Left lung (tissue), 10 donors: ENCODE measurements around the gene TUBGCP6. TPM values are rescaled to one million over a fixed set of nuclear protein-coding genes. Genes with fewer than 3 reads are reported as not detected.
A peak's percentile ranks its signal among the peaks of the same experiment; 100 is the strongest.

ENCODE experiments used
- ATAC-seq: fragments of 200-7000 bp; cut with Tn5 transposase; one replicate; pipeline ENCODE4 v1.9.1; 2020; ENCODE audit warnings: moderate library complexity
- DNase-seq, 4 donors: peaks; one replicate each; pipeline ENCODE4 v3.0.0-alpha.2; 2013 to 2020
- H3K27ac ChIP-seq, 2 donors: fragments of 200-600 bp; sonication (generic) in 1 of 2; one replicate each; pipeline versions ENCODE4 v1.5.0 to v1.8.0; 2020 to 2021
- H3K27me3 ChIP-seq, 2 donors: fragments of 200-600 bp; sonication (generic) in 1 of 2; one replicate each; pipeline versions ENCODE4 v1.5.0 to v1.8.0; 2020 to 2021
- H3K36me3 ChIP-seq, 2 donors: fragments of 200-600 bp; sonication (generic) in 1 of 2; one replicate each; pipeline versions ENCODE4 v1.5.0 to v1.8.0; 2020 to 2021
- H3K4me1 ChIP-seq, 2 donors: fragments of 200-600 bp; one replicate each; pipeline ENCODE4 v1.8.0; 2021
- H3K4me3 ChIP-seq, 2 donors: fragments of 200-600 bp; sonication (generic) in 1 of 2; one replicate each; pipeline versions ENCODE4 v1.5.0 to v1.8.0; 2020 to 2021; ENCODE audit warnings: mild to moderate bottlenecking in 1 of 2
- H3K9me3 ChIP-seq, 2 donors: fragments of 200-600 bp; sonication (generic) in 1 of 2; one replicate each; pipeline versions ENCODE4 v1.5.0 to v1.8.0; 2020 to 2021
- intact Hi-C, 2 donors: fragments of 100-400 bp; cut with DNase I; formaldehyde crosslinking; loops; one replicate each; pipeline versions ENCODE4 v1.11.2 to v1.14.2; 2022
- polyA plus RNA-seq, 6 donors: library from polyadenylated mRNA; unstranded; fragments of 120-200 nt; gene quantifications; one replicate each; pipeline ENCODE4 v1.2.1, GENCODE V29; 2013; ENCODE audit not compliant: insufficient read length in 6 of 6
- total RNA-seq, 2 donors: library from RNA; stranded (reverse); fragmentation: NEBNext Ultra II Directional; extraction: Animal tissue kit (Norgen Biotek cat#: 25700); gene quantifications; one replicate each; pipeline ENCODE4 v1.2.1, GENCODE V29; 2021
- TF ChIP-seq, protein P1 (sequence below), 2 donors: fragments of 200-600 bp; sonication (generic) in 1 of 2; IDR thresholded peaks; one replicate each; pipeline versions ENCODE4 v1.5.0 to v1.8.0; 2021; ENCODE audit warnings: antibody characterized with exemption in 2 of 2
- donor health status: DM: no; HTN: yes; CAD: no.
- donor health status: DM: no; HTN: no; CAD: no.

TUBGCP6 gene
- total and polyA plus RNA-seq, 8 donors, result 37.2 to 50.1 (median 42.7) TPM

DNA sequence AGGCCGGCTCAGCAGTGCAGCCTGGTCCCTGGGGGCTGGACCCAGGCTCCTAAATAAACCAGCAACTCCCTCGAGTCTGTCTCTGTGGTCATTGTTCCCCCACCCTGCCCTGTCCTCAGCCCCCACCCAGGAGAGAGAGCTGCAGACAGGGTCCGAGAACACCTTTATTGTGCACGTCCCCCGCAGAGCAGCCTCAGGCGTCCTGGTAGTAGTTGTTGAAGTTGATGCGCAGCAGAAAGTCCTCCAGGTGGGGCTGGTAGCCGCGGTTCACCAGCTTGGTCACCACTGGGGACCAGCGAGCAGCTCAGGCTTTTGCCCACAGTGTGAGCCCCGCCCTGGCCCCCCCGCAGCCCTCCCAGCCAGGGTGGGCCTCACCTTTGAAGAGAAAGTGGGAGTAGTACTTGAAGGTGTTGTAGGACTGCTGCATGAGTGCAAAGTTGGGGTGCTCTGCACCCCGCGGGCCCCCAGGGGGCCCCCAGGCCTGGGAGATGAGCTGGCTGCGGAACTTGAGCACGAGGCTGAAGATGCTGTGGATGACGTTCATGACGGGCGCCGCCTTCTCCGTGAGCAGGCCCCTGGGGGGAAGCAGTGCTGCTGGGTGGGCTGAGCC, 27.2 kb downstream of the TUBGCP6 start:
- H3K27ac ChIP-seq, result no peak overlapping the region
- TF ChIP-seq, protein P1, sequence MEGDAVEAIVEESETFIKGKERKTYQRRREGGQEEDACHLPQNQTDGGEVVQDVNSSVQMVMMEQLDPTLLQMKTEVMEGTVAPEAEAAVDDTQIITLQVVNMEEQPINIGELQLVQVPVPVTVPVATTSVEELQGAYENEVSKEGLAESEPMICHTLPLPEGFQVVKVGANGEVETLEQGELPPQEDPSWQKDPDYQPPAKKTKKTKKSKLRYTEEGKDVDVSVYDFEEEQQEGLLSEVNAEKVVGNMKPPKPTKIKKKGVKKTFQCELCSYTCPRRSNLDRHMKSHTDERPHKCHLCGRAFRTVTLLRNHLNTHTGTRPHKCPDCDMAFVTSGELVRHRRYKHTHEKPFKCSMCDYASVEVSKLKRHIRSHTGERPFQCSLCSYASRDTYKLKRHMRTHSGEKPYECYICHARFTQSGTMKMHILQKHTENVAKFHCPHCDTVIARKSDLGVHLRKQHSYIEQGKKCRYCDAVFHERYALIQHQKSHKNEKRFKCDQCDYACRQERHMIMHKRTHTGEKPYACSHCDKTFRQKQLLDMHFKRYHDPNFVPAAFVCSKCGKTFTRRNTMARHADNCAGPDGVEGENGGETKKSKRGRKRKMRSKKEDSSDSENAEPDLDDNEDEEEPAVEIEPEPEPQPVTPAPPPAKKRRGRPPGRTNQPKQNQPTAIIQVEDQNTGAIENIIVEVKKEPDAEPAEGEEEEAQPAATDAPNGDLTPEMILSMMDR (IDR thresholded peaks at IDR 0.05), result no peak
- H3K36me3 ChIP-seq, result peaks cover 0 to 99% of the 10 kb centered on the region in 2 donors
- no peaks in the 10 kb centered on the region for H3K27me3 ChIP-seq
- DNase-seq (no peak), ATAC-seq (no peak)
- H3K9me3 ChIP-seq, result no peaks in the 10 kb centered on the region
- intact Hi-C loops, result no loop called here
- no peak overlapping the region for H3K4me3 ChIP-seq
- H3K4me1 ChIP-seq, result peaks cover 0 to 7% of the 10 kb centered on the region in 2 donors

DNA sequence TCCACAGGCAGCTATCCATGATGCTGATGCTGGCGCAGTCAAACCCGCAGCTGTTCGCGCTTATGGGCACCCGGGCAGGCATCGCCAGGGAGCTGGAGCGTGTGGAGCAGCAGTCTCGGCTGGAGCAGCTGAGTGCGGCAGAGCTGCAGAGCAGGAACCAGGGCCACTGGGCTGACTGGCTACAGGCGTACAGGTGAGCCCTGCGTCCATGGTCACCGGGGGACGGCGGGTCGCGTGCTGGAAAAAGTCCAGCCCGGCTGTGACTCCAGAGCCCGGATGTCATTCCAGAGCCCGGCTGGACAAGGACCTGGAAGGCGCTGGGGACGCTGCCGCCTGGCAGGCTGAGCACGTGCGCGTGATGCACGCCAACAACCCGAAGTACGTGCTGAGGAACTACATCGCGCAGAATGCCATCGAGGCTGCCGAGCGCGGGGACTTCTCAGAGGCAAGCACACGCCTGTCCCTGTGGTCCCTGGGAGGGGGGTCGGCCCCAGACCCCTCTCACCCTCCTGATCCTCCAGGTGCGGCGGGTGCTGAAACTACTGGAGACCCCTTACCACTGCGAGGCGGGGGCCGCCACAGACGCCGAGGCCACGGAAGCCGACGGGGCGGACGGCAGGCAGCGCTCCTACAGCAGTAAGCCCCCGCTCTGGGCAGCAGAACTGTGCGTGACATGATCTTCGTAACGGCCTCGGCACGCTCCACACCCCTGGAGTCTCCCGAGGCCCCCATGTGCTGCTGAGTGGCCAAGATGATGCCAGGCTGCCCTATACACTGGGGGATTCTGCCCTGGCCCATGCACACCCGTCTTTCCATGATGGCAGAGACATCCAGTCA, 27.9 kb downstream of the TUBGCP6 start:
- TF ChIP-seq, protein P1 (IDR thresholded peaks at IDR 0.05), result no peak
- H3K36me3 ChIP-seq, result peaks cover 0 to 99% of the 10 kb centered on the region in 2 donors
- H3K4me3 ChIP-seq, result no peak overlapping the region
- no peak for DNase-seq
- no peaks in the 10 kb centered on the region for H3K27me3 ChIP-seq
- peaks cover 0 to 7% of the 10 kb centered on the region in 2 donors for H3K4me1 ChIP-seq
- ATAC-seq, result no peak
- intact Hi-C loops, result no loop called here
- no peak overlapping the region for H3K27ac ChIP-seq
- H3K9me3 ChIP-seq, result no peaks in the 10 kb centered on the region

DNA sequence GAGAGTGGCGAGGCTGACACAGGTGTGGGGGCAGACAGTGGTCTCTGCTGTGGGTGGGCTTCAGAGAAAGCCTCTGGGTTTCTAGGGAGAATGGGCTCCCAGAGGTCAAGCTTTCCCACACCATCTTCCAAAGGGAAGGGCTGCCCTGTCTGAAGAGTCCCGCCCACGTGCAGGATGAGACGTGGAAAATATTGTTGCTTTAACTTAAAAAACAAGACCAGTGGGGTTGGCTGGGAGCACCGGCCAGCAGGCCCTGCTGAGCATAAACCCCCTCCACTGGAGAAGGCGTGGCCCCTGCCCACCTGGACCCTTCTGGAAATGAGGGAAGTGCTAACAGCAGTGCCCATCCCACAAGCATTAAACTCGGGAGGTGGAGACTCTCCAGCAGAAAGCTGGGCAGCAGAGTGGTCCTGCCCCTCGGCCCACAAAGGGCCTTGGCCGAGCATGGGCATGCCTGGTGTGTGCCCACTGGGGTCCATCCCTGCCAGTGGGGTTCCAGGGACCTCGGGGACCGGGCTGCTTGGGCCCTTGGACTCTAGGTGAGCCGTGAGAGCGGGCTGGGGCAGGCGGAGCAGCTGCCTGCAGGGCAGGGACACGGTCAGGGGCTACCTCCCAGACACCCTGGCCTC, 28.7 kb downstream of the TUBGCP6 start:
- peaks cover 0 to 99% of the 10 kb centered on the region in 2 donors for H3K36me3 ChIP-seq
- no peaks in the 10 kb centered on the region for H3K9me3 ChIP-seq
- no peak overlapping the region for H3K4me3 ChIP-seq
- peaks cover 0 to 7% of the 10 kb centered on the region in 2 donors for H3K4me1 ChIP-seq
- DNase-seq, result no peak
- ATAC-seq, result no peak
- TF ChIP-seq, protein P1 (IDR thresholded peaks at IDR 0.05), result no peak
- no peak overlapping the region for H3K27ac ChIP-seq
- intact Hi-C loops, result no loop called here
- no peaks in the 10 kb centered on the region for H3K27me3 ChIP-seq

DNA sequence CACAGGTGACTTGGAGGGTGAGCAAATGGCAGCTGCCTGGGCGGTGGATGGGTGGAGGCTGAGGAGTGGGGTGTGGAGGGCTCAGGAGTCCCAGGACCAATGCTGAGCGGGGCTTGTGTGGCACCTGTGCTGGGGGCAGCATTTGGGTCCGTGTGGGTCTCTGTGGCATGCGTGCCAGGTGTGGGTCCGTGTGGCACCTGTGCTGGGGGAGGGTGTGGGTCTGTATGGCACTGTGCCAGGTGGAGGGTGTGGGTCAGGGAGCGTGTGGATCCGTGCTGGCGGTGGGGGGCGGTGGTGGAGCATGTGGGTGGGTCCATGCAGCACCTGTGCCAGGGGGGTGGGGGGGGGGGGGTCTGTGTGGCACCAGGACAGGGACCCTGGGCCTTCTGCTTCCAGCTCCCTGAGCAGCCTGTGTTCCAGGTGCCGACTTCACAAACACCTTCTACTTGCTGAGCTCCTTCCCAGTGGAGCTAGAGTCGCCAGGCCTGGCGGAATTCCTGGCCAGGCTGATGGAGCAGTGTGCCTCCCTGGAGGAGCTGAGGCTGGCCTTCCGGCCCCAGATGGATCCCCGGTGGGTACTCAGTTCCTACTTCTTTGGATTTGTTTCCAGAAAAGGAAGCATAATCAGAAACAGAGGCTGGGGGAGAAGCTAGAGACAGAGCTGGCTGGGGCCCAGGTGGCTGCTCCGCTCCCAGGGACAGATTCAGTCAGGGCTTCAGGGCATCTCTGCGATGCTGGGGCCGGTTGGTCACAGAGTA, 29.3 kb downstream of the TUBGCP6 start:
- ATAC-seq, result no peak
- H3K27me3 ChIP-seq, result no peaks in the 10 kb centered on the region
- no peak overlapping the region for H3K27ac ChIP-seq
- H3K36me3 ChIP-seq, result peaks cover 0 to 99% of the 10 kb centered on the region in 2 donors
- H3K9me3 ChIP-seq, result no peaks in the 10 kb centered on the region
- TF ChIP-seq, protein P1 (IDR thresholded peaks at IDR 0.05), result no peak
- H3K4me1 ChIP-seq, result peaks cover 0 to 7% of the 10 kb centered on the region in 2 donors
- intact Hi-C loops, result no loop called here
- H3K4me3 ChIP-seq, result no peak overlapping the region
- peak in 1 of 4 donors; percentile 54 for DNase-seq
